K562 (cell line): Measurements from ENCODE around the gene PDE6D.

Source experiments
- CREB1 ChIP-seq, 2 experiments: sonication (generic) in 1 of 2; formaldehyde crosslinking in 1 of 2; IDR thresholded peaks; 2 replicates each; pipeline versions ENCODE4 v1.6.1 to v1.8.0; 2012 to 2022; ENCODE audit warnings: inconsistent platforms in 1 of 2, mild to moderate bottlenecking in 1 of 2, missing genetic modification reagents in 1 of 2, moderate library complexity in 1 of 2
- HNRNPLL ChIP-seq: fragments of 200-400 bp; formaldehyde crosslinking; IDR thresholded peaks from 2 replicates; pipeline ENCODE4 v1.6.1; 2017; ENCODE audit warnings: low read length, low read depth, mild to moderate bottlenecking; ENCODE audit not compliant: poor library complexity, severe bottlenecking
- POLR2A ChIP-seq: fragments of 450-650 bp; conservative IDR thresholded peaks from 2 replicates; pipeline ENCODE4 v1.6.1; 2016
- SPI1 ChIP-seq: IDR thresholded peaks from 2 replicates; pipeline ENCODE4 v1.6.1; 2011; ENCODE audit warnings: low read depth, low read length, control low read depth, borderline replicate concordance
- TF ChIP-seq, protein P1 (sequence below): fragments of 200-600 bp; sonication (generic); IDR thresholded peaks from one replicate; pipeline ENCODE4 v1.6.1; 2012; ENCODE audit warnings: mild to moderate bottlenecking, low read depth, low read length, inconsistent platforms
- TF ChIP-seq, protein P2 (sequence below), 3 experiments: IDR thresholded peaks in 2 of 3; conservative IDR thresholded peaks in 1 of 3; 2 replicates each; pipeline ENCODE4 v1.5.1; 2011 to 2012; ENCODE audit warnings: low read length in 3 of 3, mild to moderate bottlenecking in 3 of 3, control low read depth in 2 of 3, improper control_type of control experiment in 1 of 3, inconsistent platforms in 1 of 3, low read depth in 1 of 3, mixed read lengths in 1 of 3, moderate library complexity in 1 of 3; ENCODE audit not compliant: insufficient read depth in 2 of 3

DNA sequence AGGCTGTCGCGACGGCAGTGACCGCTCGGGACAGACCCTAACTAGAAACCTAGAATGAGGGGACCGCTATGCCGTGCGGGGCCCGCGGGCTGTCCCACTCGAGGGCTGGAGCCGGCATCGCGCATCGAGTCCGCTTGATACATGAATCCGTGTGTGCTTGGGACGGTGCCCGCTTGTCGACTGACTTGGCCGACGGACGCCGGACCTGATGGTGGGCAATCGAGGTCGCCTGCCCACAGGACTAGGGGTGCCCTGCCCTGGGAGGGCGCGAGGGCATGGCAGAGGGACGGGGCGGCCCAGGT lies 73.5 kb downstream of the PDE6D start:
- TF ChIP-seq POLR2A (no peak), CREB1 (IDR thresholded peaks at IDR 0.05) (no peak), CREB1 (CRISPR knock-in tag; IDR thresholded peaks at IDR 0.05) (no peak), SPI1 (no peak), HNRNPLL (no peak)
- TF ChIP-seq, protein P1, sequence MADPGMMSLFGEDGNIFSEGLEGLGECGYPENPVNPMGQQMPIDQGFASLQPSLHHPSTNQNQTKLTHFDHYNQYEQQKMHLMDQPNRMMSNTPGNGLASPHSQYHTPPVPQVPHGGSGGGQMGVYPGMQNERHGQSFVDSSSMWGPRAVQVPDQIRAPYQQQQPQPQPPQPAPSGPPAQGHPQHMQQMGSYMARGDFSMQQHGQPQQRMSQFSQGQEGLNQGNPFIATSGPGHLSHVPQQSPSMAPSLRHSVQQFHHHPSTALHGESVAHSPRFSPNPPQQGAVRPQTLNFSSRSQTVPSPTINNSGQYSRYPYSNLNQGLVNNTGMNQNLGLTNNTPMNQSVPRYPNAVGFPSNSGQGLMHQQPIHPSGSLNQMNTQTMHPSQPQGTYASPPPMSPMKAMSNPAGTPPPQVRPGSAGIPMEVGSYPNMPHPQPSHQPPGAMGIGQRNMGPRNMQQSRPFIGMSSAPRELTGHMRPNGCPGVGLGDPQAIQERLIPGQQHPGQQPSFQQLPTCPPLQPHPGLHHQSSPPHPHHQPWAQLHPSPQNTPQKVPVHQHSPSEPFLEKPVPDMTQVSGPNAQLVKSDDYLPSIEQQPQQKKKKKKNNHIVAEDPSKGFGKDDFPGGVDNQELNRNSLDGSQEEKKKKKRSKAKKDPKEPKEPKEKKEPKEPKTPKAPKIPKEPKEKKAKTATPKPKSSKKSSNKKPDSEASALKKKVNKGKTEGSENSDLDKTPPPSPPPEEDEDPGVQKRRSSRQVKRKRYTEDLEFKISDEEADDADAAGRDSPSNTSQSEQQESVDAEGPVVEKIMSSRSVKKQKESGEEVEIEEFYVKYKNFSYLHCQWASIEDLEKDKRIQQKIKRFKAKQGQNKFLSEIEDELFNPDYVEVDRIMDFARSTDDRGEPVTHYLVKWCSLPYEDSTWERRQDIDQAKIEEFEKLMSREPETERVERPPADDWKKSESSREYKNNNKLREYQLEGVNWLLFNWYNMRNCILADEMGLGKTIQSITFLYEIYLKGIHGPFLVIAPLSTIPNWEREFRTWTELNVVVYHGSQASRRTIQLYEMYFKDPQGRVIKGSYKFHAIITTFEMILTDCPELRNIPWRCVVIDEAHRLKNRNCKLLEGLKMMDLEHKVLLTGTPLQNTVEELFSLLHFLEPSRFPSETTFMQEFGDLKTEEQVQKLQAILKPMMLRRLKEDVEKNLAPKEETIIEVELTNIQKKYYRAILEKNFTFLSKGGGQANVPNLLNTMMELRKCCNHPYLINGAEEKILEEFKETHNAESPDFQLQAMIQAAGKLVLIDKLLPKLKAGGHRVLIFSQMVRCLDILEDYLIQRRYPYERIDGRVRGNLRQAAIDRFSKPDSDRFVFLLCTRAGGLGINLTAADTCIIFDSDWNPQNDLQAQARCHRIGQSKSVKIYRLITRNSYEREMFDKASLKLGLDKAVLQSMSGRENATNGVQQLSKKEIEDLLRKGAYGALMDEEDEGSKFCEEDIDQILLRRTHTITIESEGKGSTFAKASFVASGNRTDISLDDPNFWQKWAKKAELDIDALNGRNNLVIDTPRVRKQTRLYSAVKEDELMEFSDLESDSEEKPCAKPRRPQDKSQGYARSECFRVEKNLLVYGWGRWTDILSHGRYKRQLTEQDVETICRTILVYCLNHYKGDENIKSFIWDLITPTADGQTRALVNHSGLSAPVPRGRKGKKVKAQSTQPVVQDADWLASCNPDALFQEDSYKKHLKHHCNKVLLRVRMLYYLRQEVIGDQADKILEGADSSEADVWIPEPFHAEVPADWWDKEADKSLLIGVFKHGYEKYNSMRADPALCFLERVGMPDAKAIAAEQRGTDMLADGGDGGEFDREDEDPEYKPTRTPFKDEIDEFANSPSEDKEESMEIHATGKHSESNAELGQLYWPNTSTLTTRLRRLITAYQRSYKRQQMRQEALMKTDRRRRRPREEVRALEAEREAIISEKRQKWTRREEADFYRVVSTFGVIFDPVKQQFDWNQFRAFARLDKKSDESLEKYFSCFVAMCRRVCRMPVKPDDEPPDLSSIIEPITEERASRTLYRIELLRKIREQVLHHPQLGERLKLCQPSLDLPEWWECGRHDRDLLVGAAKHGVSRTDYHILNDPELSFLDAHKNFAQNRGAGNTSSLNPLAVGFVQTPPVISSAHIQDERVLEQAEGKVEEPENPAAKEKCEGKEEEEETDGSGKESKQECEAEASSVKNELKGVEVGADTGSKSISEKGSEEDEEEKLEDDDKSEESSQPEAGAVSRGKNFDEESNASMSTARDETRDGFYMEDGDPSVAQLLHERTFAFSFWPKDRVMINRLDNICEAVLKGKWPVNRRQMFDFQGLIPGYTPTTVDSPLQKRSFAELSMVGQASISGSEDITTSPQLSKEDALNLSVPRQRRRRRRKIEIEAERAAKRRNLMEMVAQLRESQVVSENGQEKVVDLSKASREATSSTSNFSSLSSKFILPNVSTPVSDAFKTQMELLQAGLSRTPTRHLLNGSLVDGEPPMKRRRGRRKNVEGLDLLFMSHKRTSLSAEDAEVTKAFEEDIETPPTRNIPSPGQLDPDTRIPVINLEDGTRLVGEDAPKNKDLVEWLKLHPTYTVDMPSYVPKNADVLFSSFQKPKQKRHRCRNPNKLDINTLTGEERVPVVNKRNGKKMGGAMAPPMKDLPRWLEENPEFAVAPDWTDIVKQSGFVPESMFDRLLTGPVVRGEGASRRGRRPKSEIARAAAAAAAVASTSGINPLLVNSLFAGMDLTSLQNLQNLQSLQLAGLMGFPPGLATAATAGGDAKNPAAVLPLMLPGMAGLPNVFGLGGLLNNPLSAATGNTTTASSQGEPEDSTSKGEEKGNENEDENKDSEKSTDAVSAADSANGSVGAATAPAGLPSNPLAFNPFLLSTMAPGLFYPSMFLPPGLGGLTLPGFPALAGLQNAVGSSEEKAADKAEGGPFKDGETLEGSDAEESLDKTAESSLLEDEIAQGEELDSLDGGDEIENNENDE, result no peak
- TF ChIP-seq, protein P2, sequence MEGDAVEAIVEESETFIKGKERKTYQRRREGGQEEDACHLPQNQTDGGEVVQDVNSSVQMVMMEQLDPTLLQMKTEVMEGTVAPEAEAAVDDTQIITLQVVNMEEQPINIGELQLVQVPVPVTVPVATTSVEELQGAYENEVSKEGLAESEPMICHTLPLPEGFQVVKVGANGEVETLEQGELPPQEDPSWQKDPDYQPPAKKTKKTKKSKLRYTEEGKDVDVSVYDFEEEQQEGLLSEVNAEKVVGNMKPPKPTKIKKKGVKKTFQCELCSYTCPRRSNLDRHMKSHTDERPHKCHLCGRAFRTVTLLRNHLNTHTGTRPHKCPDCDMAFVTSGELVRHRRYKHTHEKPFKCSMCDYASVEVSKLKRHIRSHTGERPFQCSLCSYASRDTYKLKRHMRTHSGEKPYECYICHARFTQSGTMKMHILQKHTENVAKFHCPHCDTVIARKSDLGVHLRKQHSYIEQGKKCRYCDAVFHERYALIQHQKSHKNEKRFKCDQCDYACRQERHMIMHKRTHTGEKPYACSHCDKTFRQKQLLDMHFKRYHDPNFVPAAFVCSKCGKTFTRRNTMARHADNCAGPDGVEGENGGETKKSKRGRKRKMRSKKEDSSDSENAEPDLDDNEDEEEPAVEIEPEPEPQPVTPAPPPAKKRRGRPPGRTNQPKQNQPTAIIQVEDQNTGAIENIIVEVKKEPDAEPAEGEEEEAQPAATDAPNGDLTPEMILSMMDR (IDR thresholded peaks at IDR 0.05 in 2 of 3, conservative IDR thresholded peaks at IDR 0.05 in 1 of 3; ENCODE audit: insufficient read depth in 2 of 3, low read depth in 1 of 3, low read length in 3 of 3), result no peak
